HEK293T (cell line): Measurements from ENCODE around the gene UAP1.

Source experiments
- CTCF ChIA-PET: fragments of 350-600 bp; formaldehyde crosslinking; extraction: SDS; loops from one replicate; lab custom pipeline; 2021; ENCODE audit warnings: antibody characterized with exemption, inconsistent platforms; lab: Yijun Ruan, JAX
- POLR2A ChIA-PET: fragments of 350-600 bp; formaldehyde crosslinking; extraction: SDS; loops from one replicate; lab custom pipeline; 2020; ENCODE audit warnings: antibody characterized with exemption, inconsistent platforms; lab: Yijun Ruan, JAX
- DNase-seq: peaks from one replicate; pipeline ENCODE4 v3.0.0; 2012; ENCODE audit warnings: mixed read lengths; ENCODE audit errors: extremely low spot score
- ARNT ChIP-seq: fragments of 450-650 bp; IDR thresholded peaks from 2 replicates; pipeline ENCODE4 v1.6.1; 2017; ENCODE audit warnings: mild to moderate bottlenecking
- BHLHE40 ChIP-seq: fragments of 450-650 bp; IDR thresholded peaks from 2 replicates; pipeline ENCODE4 v1.6.1; 2016; ENCODE audit warnings: mild to moderate bottlenecking, moderate library complexity, borderline replicate concordance
- CTBP1 ChIP-seq: fragments of 450-650 bp; IDR thresholded peaks from 2 replicates; pipeline ENCODE4 v1.6.1; 2016; ENCODE audit warnings: borderline replicate concordance
- ELF4 ChIP-seq: fragments of 450-650 bp; IDR thresholded peaks from 2 replicates; pipeline ENCODE4 v1.6.1; 2017; ENCODE audit warnings: antibody characterized with exemption
- FOXA1 ChIP-seq: fragments of 450-650 bp; IDR thresholded peaks from 2 replicates; pipeline ENCODE4 v1.6.1; 2016; ENCODE audit warnings: mild to moderate bottlenecking
- FOXK2 ChIP-seq: fragments of 450-650 bp; IDR thresholded peaks from 2 replicates; pipeline ENCODE4 v1.6.1; 2016; ENCODE audit warnings: mild to moderate bottlenecking
- FOXM1 ChIP-seq: fragments of 450-650 bp; IDR thresholded peaks from 2 replicates; pipeline ENCODE4 v1.6.1; 2017; ENCODE audit warnings: mild to moderate bottlenecking, borderline replicate concordance
- HDGF ChIP-seq: fragments of 450-650 bp; IDR thresholded peaks from 2 replicates; pipeline ENCODE4 v1.6.1; 2017; ENCODE audit warnings: antibody characterized with exemption, borderline replicate concordance
- L3MBTL2 ChIP-seq: fragments of 450-650 bp; conservative IDR thresholded peaks from 2 replicates; pipeline ENCODE4 v1.6.1; 2016; ENCODE audit warnings: mild to moderate bottlenecking
- LEF1 ChIP-seq: fragments of 450-650 bp; IDR thresholded peaks from 2 replicates; pipeline ENCODE4 v1.6.1; 2017; ENCODE audit warnings: mild to moderate bottlenecking, borderline replicate concordance
- NFRKB ChIP-seq: fragments of 450-650 bp; IDR thresholded peaks from 2 replicates; pipeline ENCODE4 v1.6.1; 2016; ENCODE audit warnings: mild to moderate bottlenecking, moderate library complexity
- SP1 ChIP-seq: fragments of 450-650 bp; IDR thresholded peaks from 2 replicates; pipeline ENCODE4 v1.6.1; 2017
- SUZ12 ChIP-seq: fragments of 450-650 bp; IDR thresholded peaks from 2 replicates; pipeline ENCODE4 v1.6.1; 2016; ENCODE audit warnings: mild to moderate bottlenecking
- TARDBP ChIP-seq: fragments of 450-650 bp; IDR thresholded peaks from 2 replicates; pipeline ENCODE4 v1.6.1; 2016
- ZNF384 ChIP-seq: fragments of 450-650 bp; IDR thresholded peaks from 2 replicates; pipeline ENCODE4 v1.6.1; 2016
- TF ChIP-seq, protein P1 (sequence below): fragments of 450-650 bp; IDR thresholded peaks from 2 replicates; pipeline ENCODE4 v1.6.1; 2016

The UAP1 gene

DNA sequence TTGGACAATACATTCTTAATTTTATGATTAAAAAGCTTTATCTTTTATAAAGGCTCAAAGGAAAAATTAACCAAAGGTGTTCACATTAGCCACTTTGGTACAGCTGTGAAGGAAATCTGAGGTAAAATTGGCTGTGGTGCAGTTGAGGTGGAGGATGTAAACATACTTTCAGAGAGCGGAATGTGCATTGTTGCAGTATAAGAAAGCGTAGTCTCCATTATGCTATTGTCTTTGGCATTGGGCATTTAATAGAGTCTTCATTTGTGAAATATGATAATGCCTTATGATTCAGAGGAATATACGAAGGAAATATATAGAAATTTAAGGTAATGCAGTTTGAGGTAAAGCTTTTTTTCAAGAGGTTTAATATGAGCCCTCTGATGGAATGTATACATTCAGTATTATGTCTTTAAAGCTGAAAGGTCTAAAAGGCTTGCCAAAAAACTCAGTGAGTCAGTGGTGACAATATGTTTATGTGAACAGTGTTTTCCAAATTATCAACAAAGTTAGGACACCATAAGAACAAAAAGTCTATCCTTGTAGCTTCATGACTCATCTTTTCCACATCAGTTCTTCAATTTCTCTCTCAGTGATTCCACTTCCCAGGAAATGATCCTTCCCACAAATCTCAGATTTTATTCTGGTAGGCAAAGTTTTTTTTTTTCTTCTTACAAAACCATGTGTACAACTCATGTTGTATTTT is 43.9 kb downstream of the UAP1 start:
- no peak for TF ChIP-seq HDGF
- no peak for TF ChIP-seq ELF4
- TF ChIP-seq SP1: no peak
- TF ChIP-seq FOXK2: no peak
- TF ChIP-seq NFRKB: no peak
- no peak for TF ChIP-seq BHLHE40
- no peak for TF ChIP-seq LEF1
- no peak for TF ChIP-seq FOXA1
- no peak for TF ChIP-seq CTBP1
- no peak for TF ChIP-seq ZNF384
- TF ChIP-seq, protein P1, sequence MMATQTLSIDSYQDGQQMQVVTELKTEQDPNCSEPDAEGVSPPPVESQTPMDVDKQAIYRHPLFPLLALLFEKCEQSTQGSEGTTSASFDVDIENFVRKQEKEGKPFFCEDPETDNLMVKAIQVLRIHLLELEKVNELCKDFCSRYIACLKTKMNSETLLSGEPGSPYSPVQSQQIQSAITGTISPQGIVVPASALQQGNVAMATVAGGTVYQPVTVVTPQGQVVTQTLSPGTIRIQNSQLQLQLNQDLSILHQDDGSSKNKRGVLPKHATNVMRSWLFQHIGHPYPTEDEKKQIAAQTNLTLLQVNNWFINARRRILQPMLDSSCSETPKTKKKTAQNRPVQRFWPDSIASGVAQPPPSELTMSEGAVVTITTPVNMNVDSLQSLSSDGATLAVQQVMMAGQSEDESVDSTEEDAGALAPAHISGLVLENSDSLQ: no peak
- TF ChIP-seq ARNT: no peak
- no peak for TF ChIP-seq TARDBP
- TF ChIP-seq SUZ12: no peak
- TF ChIP-seq FOXM1: no peak
- TF ChIP-seq L3MBTL2: no peak
- POLR2A ChIA-PET: no interaction called here
- CTCF ChIA-PET: interaction anchor here (0.6 to 0.9 kb wide), 3 partner anchors 13 to 549 kb away, joined by 3 to 9 read pairs (median 5); no protein-coding TSS in a partner anchor
- DNase-seq: no peak

DNA sequence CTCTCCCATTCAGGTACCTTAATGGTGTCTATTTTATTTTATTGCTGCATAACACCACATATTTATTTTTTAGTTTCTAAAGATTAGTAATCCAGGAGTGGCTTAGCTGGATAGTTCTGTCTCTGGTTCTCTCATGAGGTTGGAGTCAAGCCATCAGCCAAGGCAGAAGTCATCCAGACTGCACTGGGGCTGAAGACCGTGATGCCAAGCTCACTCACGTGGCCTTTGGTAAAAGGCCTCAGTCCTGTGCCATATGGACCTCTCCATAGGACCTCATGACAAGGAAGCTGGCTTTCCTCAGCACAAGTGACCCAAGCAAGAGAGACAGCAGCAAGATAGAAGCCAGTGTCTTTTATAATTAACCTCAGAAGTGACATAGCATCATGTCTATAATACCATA is 47.8 kb downstream of the UAP1 start:
- POLR2A ChIA-PET: no interaction called here
- CTCF ChIA-PET: no interaction called here
- no peak for DNase-seq
- TF ChIP-seq ZNF384: no peak

DNA sequence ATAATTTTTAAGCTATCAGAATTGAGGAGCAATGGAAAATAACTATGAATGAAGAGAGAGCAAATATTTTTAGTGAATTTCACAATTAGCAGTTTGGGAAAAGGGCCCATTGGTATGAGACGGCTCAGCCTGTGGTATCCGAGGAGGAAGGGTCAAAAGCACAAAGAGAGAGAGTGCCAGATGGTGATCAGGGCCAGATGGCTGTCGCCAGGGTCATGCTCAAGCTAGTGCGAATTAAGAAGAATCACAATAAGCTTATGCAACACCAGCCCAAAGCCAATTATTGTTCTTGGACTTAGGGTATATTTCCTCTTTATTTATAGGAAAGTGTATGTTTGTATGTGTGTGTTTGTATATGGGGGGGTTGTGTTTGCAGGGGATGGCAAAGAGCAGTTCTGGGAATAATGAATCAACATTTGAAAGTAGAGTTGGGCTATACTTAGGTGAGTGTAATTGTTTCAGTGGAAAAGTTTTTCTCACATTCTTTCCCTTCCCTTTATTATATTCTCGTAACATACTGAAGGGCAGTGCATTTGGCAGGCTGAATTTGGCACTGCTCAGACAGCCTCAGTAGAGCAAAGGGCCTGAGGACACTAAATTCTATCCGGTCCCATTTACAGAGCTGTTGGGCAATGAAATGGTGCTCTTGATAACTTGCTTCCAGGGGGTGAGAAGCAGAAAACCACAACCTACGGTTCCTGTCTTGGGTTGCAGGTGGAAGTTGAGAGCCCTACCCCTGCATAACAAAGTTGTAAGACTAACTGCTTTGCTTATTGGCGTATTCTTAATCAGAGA is 51.3 kb downstream of the UAP1 start:
- ChIA-PET CTCF (interaction anchor here (0.7 to 2.2 kb wide), 4 partner anchors 11 to 255 kb away, joined by 3 to 25 read pairs (median 4); no protein-coding TSS in a partner anchor), POLR2A (no interaction called here)
- TF ChIP-seq SUZ12 (no peak), BHLHE40 (no peak), FOXA1 (no peak), L3MBTL2 (no peak), ELF4 (no peak), LEF1 (no peak)
- TF ChIP-seq, protein P1: no peak
- DNase-seq: no peak

DNA sequence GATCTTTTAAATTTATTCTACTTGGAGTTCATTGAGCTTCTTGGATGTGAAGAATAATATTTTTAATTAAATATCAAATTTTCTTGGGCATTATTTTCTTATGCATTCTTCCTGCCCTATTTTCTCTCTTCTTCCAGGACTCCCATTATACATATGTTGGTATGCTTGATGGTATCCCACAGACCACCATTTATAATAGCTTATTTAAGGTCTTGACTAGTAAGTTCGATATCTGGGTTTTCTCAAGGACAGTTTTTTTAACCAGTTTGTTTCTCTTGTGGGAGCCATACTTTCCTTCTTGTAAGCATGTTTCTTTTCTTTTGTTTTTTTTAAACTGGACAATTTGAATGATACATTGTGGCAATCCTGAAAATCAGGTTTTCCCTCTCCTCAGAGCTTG is 55.3 kb downstream of the UAP1 start:
- CTCF ChIA-PET: no interaction called here
- no peak for DNase-seq
- POLR2A ChIA-PET: no interaction called here
- no peak for TF ChIP-seq HDGF
- no peak for TF ChIP-seq ZNF384
- TF ChIP-seq NFRKB: no peak
- no peak for TF ChIP-seq LEF1
- no peak for TF ChIP-seq SUZ12
- TF ChIP-seq ELF4: no peak
- TF ChIP-seq L3MBTL2: no peak
- no peak for TF ChIP-seq TARDBP
- no peak for TF ChIP-seq BHLHE40
- TF ChIP-seq, protein P1: no peak
- no peak for TF ChIP-seq FOXM1
- no peak for TF ChIP-seq CTBP1
- TF ChIP-seq ARNT: no peak
- no peak for TF ChIP-seq SP1
- TF ChIP-seq FOXA1: no peak

DNA sequence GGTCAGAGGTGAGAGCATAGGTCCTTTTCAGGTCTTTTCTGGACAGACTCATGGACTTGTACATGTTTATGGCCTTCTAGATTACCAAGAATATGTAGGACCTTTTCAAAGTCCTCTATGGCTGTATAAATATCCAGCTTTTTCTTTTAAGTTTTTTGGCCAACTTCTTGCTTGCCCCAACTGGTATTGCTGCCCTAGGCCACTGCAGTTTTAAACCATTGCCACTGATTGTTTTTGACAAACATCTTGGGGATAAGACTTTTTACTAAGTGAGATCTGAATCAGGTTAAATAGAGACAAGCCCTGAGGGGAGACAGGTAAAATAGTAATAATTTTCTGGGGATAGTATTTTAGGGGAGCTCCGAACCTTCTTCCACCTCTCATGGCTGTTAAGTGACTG is 56.0 kb downstream of the UAP1 start:
- TF ChIP-seq ZNF384 (no peak), SUZ12 (no peak), FOXA1 (no peak), NFRKB (no peak), SP1 (no peak), TARDBP (no peak), FOXM1 (no peak), ARNT (no peak), BHLHE40 (no peak), CTBP1 (no peak), HDGF (no peak), ELF4 (no peak)
- TF ChIP-seq, protein P1: no peak
- CTCF ChIA-PET: no interaction called here
- POLR2A ChIA-PET: no interaction called here
- no peak for DNase-seq
